Measurements from ENCODE around the gene RHOF.
A peak's percentile ranks its signal among the peaks of the same experiment; 100 is the strongest.

Gene RHOF, protein sequence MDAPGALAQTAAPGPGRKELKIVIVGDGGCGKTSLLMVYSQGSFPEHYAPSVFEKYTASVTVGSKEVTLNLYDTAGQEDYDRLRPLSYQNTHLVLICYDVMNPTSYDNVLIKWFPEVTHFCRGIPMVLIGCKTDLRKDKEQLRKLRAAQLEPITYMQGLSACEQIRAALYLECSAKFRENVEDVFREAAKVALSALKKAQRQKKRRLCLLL

DNA sequence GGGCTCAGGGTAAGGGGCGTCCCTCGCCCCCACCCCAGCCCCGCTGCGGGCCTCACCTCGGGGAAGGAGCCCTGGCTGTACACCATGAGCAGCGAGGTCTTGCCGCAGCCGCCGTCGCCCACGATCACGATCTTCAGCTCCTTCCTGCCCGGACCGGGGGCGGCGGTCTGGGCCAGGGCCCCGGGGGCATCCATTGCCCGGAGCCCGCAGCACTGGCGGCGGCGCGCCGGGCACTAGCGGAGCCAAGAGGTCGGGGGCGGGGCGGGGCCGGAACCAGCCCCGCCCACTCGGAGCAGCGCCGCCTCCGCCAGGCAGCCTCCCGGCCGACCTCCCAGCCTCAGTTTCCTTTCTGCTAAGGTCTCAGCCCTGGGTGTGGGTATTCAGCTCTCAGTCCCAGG, at the start of gene RHOF:
TSS of gene RHOF (minus strand) at position 249 of the 398 bp plus-strand sequence. CDS start at position 194, 55 bp downstream.
- Histone ChIP-seq H3K36me3 (ENCODE audit: insufficient read depth) (no peaks in the 10 kb centered on the region), H3K27ac (peak within 1 kb of the TSS; percentile 54), H3K9ac (peak within 1 kb of the TSS; percentile 63; the same call in 1 of the 2 replicates), H3K27me3 (ENCODE audit: insufficient read depth, low read depth) (no peaks in the 10 kb centered on the region), H3K4me3 (IDR thresholded peaks at IDR 0.05; ENCODE audit: insufficient read depth, low read depth, low read length) (no peak within 1 kb of the TSS), H4K20me1 (ENCODE audit: insufficient read depth) (no peaks in the 10 kb centered on the region), H3K79me2 (ENCODE audit: insufficient read depth, low read depth) (no peaks in the 10 kb centered on the region; the same call in 1 of the 2 replicates), H3K4me2 (peak within 1 kb of the TSS; percentile 76), H3K4me1 (ENCODE audit: low read depth, poor library complexity, severe bottlenecking) (peaks cover 12% of the 10 kb centered on the region), H2AFZ (ENCODE audit: low read depth) (peak within 1 kb of the TSS; percentile 66)
- TF ChIP-seq, protein P1, sequence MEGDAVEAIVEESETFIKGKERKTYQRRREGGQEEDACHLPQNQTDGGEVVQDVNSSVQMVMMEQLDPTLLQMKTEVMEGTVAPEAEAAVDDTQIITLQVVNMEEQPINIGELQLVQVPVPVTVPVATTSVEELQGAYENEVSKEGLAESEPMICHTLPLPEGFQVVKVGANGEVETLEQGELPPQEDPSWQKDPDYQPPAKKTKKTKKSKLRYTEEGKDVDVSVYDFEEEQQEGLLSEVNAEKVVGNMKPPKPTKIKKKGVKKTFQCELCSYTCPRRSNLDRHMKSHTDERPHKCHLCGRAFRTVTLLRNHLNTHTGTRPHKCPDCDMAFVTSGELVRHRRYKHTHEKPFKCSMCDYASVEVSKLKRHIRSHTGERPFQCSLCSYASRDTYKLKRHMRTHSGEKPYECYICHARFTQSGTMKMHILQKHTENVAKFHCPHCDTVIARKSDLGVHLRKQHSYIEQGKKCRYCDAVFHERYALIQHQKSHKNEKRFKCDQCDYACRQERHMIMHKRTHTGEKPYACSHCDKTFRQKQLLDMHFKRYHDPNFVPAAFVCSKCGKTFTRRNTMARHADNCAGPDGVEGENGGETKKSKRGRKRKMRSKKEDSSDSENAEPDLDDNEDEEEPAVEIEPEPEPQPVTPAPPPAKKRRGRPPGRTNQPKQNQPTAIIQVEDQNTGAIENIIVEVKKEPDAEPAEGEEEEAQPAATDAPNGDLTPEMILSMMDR (conservative IDR thresholded peaks at IDR 0.05; ENCODE audit: low read depth, low read length) = no peak

DNA sequence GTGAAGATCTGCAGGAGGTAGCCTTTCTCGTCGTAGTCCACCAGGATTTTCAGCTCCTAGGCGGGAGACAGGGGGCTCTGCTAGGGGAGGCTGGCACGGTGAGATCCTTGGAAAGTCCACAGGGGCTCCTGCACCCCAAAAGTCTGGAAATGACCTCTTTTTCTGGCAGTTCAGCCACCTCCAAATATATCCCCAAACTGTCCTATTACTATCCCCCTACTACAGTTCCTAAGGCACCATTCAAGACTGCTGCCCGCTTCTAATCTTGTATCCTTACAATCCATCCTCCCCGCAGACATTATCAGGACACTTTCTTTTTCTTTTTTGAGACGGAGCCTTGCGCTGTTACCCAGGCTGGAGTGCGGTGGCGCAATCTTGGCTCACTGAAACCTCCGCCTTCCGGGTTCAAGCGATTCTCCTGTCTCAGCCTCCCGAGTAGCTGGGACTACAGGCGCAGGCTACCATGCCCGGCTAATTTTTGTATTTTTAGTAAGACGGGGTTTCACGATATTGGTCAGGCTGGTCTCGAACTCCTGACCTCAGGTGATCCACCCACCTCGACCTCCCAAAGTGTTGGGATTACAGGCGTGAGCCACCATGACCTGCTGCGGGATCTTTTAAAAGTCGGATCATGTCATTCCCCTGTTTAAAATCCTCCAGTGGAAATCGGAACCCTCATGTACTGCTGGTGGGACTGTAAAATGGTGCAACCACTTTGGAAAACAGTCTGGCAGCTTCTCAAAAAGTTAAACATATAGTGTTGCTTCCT, 46.7 kb upstream of the RHOF start:
- TF ChIP-seq, protein P1 (conservative IDR thresholded peaks at IDR 0.05; ENCODE audit: low read depth, low read length) = no peak
- no peaks in the 10 kb centered on the region for H4K20me1 ChIP-seq (ENCODE audit: insufficient read depth)
- no peaks in the 10 kb centered on the region for H3K36me3 ChIP-seq (ENCODE audit: insufficient read depth)
- peak overlapping the region; percentile 44; the same call in 1 of the 2 replicates for H3K9ac ChIP-seq
- no peaks in the 10 kb centered on the region for H3K27me3 ChIP-seq (ENCODE audit: insufficient read depth, low read depth)
- H3K4me1 ChIP-seq (ENCODE audit: low read depth, poor library complexity, severe bottlenecking) = no peaks in the 10 kb centered on the region
- H3K27ac ChIP-seq = 0 out of 2 replicates have a peak overlapping the region, but pooled peaks have one; percentile 22
- H3K4me3 ChIP-seq (IDR thresholded peaks at IDR 0.05; ENCODE audit: insufficient read depth, low read depth, low read length) = no peak overlapping the region
- no peaks in the 10 kb centered on the region for H3K79me2 ChIP-seq (ENCODE audit: insufficient read depth, low read depth)
- peak overlapping the region; percentile 71; the same call in 1 of the 2 replicates for H2AFZ ChIP-seq (ENCODE audit: low read depth)
- peak overlapping the region; percentile 59 for H3K4me2 ChIP-seq

DNA sequence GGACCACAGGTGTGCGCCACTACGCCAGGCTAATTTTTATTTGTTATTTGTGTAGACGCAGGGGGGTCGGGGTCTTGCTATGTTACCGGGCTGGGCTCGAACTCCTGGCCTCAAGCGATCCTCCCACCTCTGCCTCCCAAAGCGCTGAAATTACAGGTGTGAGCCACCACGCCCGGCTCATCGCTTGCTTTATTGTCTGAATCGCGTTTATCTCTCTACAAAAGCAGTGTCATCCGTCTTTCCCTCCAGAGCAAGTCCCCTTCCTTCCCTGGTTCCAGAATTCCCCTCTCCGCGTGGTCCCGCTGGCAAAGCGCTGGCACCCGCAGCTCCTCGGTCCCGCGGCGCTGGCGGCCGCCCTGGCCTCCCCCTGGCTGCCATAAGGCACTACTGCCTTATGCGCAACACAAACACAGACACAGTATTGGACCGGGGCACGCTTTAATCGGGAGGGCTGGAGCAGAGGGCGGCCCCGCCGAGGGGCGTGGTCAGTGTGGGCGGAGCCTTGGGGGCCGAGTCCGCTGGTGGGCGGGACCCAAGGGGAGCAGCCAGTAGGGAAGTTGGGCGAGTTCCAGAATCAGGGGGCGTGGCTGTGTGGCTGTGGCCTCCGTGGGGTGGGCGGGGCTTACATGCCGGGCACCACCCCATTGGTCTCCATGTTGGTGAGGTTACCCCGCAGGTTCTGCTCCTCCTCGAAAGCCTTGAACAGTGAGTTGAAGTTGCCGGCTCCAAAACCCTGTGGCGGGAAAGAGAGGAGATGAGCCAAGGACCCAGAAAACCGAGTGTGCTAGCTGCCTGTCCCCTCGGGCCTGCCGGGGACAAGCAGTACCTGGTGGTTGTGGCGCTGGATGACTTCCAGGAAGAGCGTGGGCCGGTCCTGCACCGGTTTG, 45.9 kb upstream of the RHOF start:
- Histone ChIP-seq H3K4me3 (IDR thresholded peaks at IDR 0.05; ENCODE audit: insufficient read depth, low read depth, low read length) (no peak overlapping the region), H4K20me1 (ENCODE audit: insufficient read depth) (no peaks in the 10 kb centered on the region), H3K36me3 (ENCODE audit: insufficient read depth) (no peaks in the 10 kb centered on the region), H3K27ac (0 out of 2 replicates have a peak overlapping the region, but pooled peaks have one; percentile 22), H3K4me1 (ENCODE audit: low read depth, poor library complexity, severe bottlenecking) (no peaks in the 10 kb centered on the region), H3K9ac (peak overlapping the region; percentile 44; the same call in 1 of the 2 replicates), H2AFZ (ENCODE audit: low read depth) (peak overlapping the region; percentile 71; the same call in 1 of the 2 replicates), H3K4me2 (peak overlapping the region; percentile 59; the same call in 1 of the 2 replicates), H3K79me2 (ENCODE audit: insufficient read depth, low read depth) (no peaks in the 10 kb centered on the region), H3K27me3 (ENCODE audit: insufficient read depth, low read depth) (no peaks in the 10 kb centered on the region)
- TF ChIP-seq, protein P1 (conservative IDR thresholded peaks at IDR 0.05; ENCODE audit: low read depth, low read length) = no peak

DNA sequence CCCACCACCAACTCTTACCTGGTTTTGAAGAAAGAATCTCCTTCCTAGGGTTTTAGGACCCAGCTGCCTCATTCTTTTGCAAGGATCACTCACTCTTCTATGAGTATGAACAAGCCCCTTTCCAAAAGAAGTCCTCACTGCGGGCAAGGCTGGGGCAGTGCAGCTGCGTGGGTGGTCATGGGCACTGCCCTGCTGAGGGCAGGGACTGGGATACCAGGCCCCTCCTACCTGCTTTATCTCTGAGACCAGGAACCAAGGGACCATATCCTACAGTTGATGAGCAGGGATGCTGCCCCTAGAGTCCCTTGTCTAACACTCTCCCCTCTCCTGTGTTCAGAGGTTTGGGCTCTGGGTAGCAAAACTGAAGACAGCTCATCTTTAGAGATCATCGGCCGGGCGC, 44.6 kb upstream of the RHOF start:
- Histone ChIP-seq H3K4me2 (no peak overlapping the region), H4K20me1 (ENCODE audit: insufficient read depth) (no peaks in the 10 kb centered on the region), H2AFZ (ENCODE audit: low read depth) (no peak overlapping the region), H3K27me3 (ENCODE audit: insufficient read depth, low read depth) (no peaks in the 10 kb centered on the region), H3K79me2 (ENCODE audit: insufficient read depth, low read depth) (no peaks in the 10 kb centered on the region), H3K9ac (no peak overlapping the region), H3K4me1 (ENCODE audit: low read depth, poor library complexity, severe bottlenecking) (no peaks in the 10 kb centered on the region), H3K4me3 (IDR thresholded peaks at IDR 0.05; ENCODE audit: insufficient read depth, low read depth, low read length) (no peak overlapping the region), H3K36me3 (ENCODE audit: insufficient read depth) (no peaks in the 10 kb centered on the region), H3K27ac (no peak overlapping the region)
- TF ChIP-seq, protein P1 (conservative IDR thresholded peaks at IDR 0.05; ENCODE audit: low read depth, low read length) = no peak

Data from KMS-11 (cell line).